ENCODE data around the gene CDC23. TPM values are rescaled to one million over a fixed set of nuclear protein-coding genes. Genes with fewer than 3 reads are reported as not detected.
"Not testable (repeated sequence)": the region's sequence is repeated elsewhere in the genome, so short reads cannot be mapped to it uniquely, and the experiment has no call there.

CDC23 gene
- total RNA-seq, 1 experiment from 2014 or later = 40.0 TPM

GRCh38 chr5:138148811-138149210, 64.3 kb downstream of the CDC23 start (continued):
- peak; percentile 26; the same call in 1 of the 2 replicates for TF ChIP-seq ELF1 (IDR thresholded peaks at IDR 0.05; ENCODE audit: borderline replicate concordance, low read depth)

GRCh38 chr5:138143578-138143977, 69.5 kb downstream of the CDC23 start:
- H3K4me2 ChIP-seq (ENCODE audit: low read length); RAD21 ChIA-PET (ENCODE audit: low non-redundant PET in 1 of 2, low total read pairs in 2 of 2, uncharacterized antibody in 2 of 2, unreplicated experiment in 2 of 2); H3K79me2 ChIP-seq (ENCODE audit: insufficient read depth, low read length); BruUV-seq (replicated peaks); H3K27me3 ChIP-seq (ENCODE audit: insufficient read depth, low read length); DNase-seq (ENCODE audit: low read depth, low spot score); H3K9me2 ChIP-seq (ENCODE audit: insufficient read depth); H4K20me1 ChIP-seq (ENCODE audit: insufficient read depth); H3K27ac ChIP-seq (ENCODE audit: low read depth, low read length); ATAC-seq; H3K4me3 ChIP-seq (replicated peaks in 1 of 2; ENCODE audit: low read depth in 1 of 2, low read length in 2 of 2); H3K4me1 ChIP-seq (ENCODE audit: control insufficient read depth in 1 of 2, insufficient read depth in 2 of 2, low read length in 2 of 2); intact Hi-C loops (cut with micrococcal nuclease); POLR2A ChIA-PET; H3K36me3 ChIP-seq (ENCODE audit: control insufficient read depth in 1 of 2, insufficient read depth in 2 of 2, low read length in 2 of 2); H3K9me3 ChIP-seq (ENCODE audit: control insufficient read depth in 1 of 2, insufficient read depth in 1 of 2, low read depth in 1 of 2, low read length in 2 of 2); CTCF ChIA-PET; H2AFZ ChIP-seq (ENCODE audit: low read depth, low read length, poor library complexity, severe bottlenecking); H3K9ac ChIP-seq (ENCODE audit: low read length): not testable (repeated sequence)

- BruUV-seq (replicated peaks) = no TSS peak
- H3K36me3 ChIP-seq (ENCODE audit: control insufficient read depth in 1 of 2, insufficient read depth in 2 of 2, low read length in 2 of 2) = no peaks in the 10 kb centered on the region
- H3K9ac ChIP-seq (ENCODE audit: low read length) = no peak overlapping the region
- intact Hi-C loops (cut with micrococcal nuclease) = no loop called here
- no peak for DNase-seq (ENCODE audit: low read depth, low spot score)
- H3K9me2 ChIP-seq (ENCODE audit: insufficient read depth) = no peaks in the 10 kb centered on the region
- H3K4me3 ChIP-seq (replicated peaks in 1 of 2; ENCODE audit: low read depth in 1 of 2, low read length in 2 of 2) = no peak overlapping the region
- no peaks in the 10 kb centered on the region for H4K20me1 ChIP-seq (ENCODE audit: insufficient read depth)
- POLR2A ChIA-PET = no interaction called here
- H3K4me1 ChIP-seq (ENCODE audit: control insufficient read depth in 1 of 2, insufficient read depth in 2 of 2, low read length in 2 of 2) = peaks cover 0 to 6% of the 10 kb centered on the region in 2 experiments; a peak in 1 of 4 replicates
- CTCF ChIA-PET = no interaction called here
- no peaks in the 10 kb centered on the region for H3K27me3 ChIP-seq (ENCODE audit: insufficient read depth, low read length)
- H3K79me2 ChIP-seq (ENCODE audit: insufficient read depth, low read length) = no peaks in the 10 kb centered on the region
- H2AFZ ChIP-seq (ENCODE audit: low read depth, low read length, poor library complexity, severe bottlenecking) = no peak overlapping the region
- TF ChIP-seq ATF3 (IDR thresholded peaks at IDR 0.05) = no peak
- TF ChIP-seq YY1 (IDR thresholded peaks at IDR 0.05; ENCODE audit: extremely low read depth, insufficient replicate concordance, low read depth, low read length) = no peak
- TF ChIP-seq ELF1 (IDR thresholded peaks at IDR 0.05; ENCODE audit: borderline replicate concordance, low read depth) = no peak
- TF ChIP-seq SIN3A (IDR thresholded peaks at IDR 0.05; ENCODE audit: low read depth) = no peak
- no peak for TF ChIP-seq CBX3 (IDR thresholded peaks at IDR 0.05; ENCODE audit: low read depth)
- TF ChIP-seq POLR2AphosphoS5 (IDR thresholded peaks at IDR 0.05; ENCODE audit: low read depth, low read length) = no peak
- no peak for TF ChIP-seq TCF7L2 (IDR thresholded peaks at IDR 0.05; ENCODE audit: borderline replicate concordance, extremely low read depth, insufficient read depth, insufficient read length)
- TF ChIP-seq ZFX (IDR thresholded peaks at IDR 0.05) = no peak
- TF ChIP-seq ZNF274 (IDR thresholded peaks at IDR 0.05; ENCODE audit: low read depth, low read length) = no peak
- H3K27ac ChIP-seq (ENCODE audit: low read depth, low read length) = no peak overlapping the region
- no peak for ATAC-seq
- RAD21 ChIA-PET (ENCODE audit: low non-redundant PET in 1 of 2, low total read pairs in 2 of 2, uncharacterized antibody in 2 of 2, unreplicated experiment in 2 of 2) = no interaction called here
- H3K4me2 ChIP-seq (ENCODE audit: low read length) = no peak overlapping the region
- H3K9me3 ChIP-seq (ENCODE audit: control insufficient read depth in 1 of 2, insufficient read depth in 1 of 2, low read depth in 1 of 2, low read length in 2 of 2) = no peaks in the 10 kb centered on the region
These were observed 71.4 kb downstream of the CDC23 start for GRCh38 chr5:138141734-138142133.

All from HCT116 (cell line).